HG03378 (cell line): ENCODE data around the gene GRB10.
"Not testable (repeated sequence)": the region's sequence is repeated elsewhere in the genome, so short reads cannot be mapped to it uniquely, and the experiment has no call there.

Experiments
- ATAC-seq: cut with Tn5 transposase; IDR thresholded peaks from one replicate; pipeline ENCODE4 v1.9.1; 2021; ENCODE audit warnings: mild to moderate bottlenecking, moderate library complexity; ENCODE audit not compliant: unreplicated experiment

GRB10 gene

GRCh38 chr7:50779427-50779826 is 3.3 kb downstream of the GRB10 start:
- ATAC-seq, result no peak

DNA sequence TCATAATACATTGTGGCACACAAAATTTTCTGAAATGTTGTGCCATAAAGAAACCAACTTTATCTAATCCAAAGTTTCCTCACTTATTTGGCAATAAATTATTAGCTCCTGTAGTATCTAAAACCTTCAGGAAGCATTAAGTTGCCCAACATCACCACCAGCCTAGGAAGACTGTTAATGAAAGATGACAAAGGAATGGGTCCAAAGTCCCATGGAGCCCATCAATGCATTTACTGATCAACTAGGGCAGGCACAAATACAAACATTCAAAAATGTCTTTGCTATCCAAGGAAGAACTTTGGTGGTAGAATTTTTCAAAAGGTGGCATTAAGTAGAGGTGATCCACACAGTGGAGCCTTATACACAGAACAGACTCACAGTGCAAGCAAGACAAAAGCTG is 4.5 kb downstream of the GRB10 start:
- ATAC-seq, result no peak

DNA sequence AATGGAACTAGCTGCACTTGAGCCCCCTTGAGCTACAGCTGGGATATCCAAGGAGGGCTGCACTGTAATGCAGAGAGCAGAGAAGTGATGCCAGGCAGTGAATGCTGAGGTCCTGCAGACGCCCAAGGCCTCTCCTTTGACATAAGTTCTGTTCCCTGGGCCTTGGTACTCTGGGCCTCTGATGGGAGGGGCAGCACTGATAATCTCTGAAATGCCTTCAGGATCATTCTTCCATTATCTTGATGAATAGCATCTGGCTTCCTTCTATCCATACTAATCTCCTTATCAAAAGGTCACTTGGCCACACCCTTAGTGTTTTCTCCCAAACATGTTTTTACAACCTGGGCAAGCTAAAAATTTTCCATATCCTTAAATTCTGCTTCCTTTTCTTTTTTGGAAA is 6.9 kb downstream of the GRB10 start:
- no peak for ATAC-seq

- no peak for ATAC-seq
Observed at GRCh38 chr7:50775231-50775630, 7.5 kb downstream of the GRB10 start.

- no peak for ATAC-seq
Observed at GRCh38 chr7:50774319-50774718, 8.4 kb downstream of the GRB10 start.

DNA sequence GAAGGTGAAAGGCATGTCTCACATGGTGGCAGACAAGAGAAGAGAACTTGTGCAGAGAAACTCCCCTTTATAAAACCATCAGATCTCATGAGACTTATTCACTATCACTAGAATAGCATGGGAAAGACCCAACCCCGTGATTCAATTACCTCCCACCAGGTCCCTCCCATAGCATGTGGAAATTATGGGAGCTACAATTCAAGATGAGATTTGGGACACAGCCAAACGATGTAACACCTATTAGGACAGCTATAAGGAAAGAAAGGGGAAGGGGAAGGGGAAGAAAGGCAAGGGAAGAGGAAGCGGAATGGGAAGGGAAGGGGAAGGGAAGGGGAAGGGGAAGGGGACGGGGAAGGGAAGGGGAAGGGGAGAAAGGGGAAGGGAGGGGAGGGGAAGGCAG is 9.6 kb downstream of the GRB10 start:
- not testable (repeated sequence) for ATAC-seq

DNA sequence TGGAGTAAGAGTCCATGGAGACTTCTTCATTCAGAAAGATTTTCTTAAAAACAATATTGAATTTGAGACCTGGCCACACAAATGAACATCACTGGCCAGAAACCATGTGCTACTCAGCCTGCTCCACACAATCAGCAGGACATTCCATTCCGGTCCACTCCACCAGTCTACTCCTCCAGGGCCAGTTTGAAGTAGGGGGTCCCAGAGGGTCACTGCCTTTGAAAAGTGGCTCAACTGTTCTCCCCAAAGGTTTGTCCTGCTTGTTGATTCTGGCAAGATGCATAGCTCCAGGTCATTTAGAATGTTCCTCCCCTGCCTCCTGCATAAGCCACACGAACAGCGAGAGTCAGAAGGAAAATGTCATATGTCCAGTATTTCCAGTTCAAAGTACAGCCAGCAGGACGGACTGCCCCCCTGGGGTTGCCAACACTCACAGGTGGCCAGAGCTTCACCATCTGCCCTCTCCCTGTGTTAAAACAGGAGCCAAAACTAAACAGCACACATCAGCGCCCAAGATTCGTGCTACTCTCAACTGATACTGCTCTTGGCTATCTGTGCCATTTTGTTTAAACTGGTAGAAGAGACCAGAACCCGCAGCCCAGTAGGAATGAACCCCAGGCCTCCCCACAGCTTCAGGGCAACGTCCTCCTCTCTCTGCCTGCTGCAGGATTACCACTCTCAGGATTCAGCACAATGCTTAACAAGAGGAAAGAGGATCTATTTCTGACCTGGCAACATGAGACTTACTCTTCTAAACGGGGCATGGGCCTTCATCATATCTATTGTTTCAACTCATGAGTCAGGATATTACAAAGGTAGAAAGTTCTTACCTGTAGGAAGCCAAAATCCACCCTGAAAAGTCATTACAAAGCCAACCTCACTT is 11.3 kb downstream of the GRB10 start:
- ATAC-seq, result no peak

DNA sequence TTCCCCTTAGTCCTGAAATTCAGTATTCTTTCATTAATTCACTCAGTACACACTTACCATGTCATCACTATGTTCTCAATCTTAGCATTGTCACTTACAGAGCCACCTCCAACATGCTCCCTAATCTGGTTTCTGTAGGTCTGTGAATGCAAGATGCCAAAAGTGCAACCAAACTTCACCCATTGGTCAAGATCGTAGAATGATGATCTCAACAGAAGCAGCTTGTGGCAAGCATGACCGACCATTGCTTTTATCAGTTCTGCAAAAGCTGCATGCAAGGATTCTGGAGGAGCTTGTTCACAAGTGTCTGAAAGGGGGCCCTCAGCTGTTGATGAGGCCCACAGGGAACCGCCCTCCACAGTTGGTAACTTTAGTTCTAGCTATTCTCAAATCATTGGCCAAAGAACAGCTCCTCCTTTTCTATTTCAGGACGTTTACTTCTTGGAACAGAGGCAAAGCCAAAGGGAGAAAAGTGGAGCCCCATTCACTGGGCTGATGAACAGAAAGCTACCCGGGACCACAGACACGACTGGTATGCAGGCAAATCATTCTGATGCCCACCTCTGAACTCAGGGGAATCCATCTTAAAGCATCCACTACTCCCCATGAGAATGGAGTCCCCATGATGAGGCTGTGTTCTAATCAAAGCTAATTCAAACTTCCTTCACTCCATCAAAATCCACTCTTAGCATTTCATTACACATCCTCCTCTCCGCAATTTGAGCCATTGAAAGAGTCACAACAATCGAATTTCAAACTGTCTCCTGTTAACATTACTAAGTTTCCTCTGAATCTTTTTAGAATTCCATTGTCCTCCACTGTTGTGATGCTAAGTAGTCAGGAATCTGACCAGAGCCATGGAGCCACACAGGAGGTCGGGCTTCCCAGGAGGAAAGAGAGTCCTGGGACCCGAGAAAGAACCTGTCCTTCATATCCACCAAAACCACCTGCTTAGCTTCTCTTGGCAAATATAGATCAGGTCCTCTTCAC is 13.9 kb downstream of the GRB10 start:
- ATAC-seq, result no peak

DNA sequence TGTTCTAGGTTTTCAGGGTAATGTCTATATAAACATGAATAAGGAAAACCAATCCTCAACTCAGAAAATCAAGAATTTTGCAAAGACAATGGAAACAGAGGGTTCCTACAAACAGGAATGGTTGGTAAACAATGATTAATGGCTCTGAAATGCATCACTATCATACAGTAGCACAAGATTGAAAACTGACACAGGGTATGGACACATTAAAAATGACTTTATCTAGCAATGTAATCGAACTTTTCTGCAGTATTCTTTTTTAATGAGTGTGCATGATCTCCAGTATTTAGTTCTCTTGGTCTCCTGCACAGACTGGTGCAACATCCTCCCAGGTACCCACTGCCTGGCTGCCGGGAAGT is 15.9 kb downstream of the GRB10 start:
- ATAC-seq, result no peak

GRCh38 chr7:50766106-50766848 is 16.4 kb downstream of the GRB10 start:
- ATAC-seq, result no peak

DNA sequence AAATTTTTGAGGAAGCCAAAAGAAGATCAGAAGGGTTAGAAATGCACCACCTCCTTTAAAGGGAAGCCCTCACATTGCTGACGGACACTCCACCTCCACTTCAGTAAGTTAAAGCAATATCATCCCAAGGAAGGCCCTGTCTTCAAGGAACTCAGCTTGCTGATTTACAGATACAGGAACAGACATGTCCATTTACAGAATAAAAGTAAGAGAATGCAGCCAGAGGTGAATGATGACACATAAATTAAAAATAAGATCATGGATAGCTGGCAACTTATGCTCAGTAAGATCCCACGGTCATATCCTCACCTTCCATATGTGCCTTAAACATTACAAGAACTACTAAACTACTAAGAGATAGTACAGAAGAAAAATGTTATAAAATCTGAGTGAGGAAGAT is 20.4 kb downstream of the GRB10 start:
- ATAC-seq, result no peak

DNA sequence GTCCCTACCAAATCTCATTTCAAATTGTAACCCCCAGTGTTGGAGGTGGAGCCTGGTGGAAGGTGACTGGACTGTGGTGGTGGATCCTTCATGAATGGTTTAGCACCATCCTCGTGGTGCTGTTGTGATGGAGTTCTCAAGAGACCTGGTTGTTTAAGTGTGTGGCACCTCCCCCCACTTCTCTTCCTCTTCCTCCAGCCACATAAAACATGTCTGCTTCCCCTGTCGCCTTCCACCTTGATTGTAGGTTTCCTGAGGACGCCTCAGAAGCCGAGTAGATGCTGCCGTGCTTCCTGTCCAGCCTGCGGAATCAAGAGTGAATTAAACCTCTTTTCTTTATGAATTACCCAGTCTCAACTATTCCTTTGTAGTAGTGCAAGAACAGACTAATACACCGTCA is 21.0 kb downstream of the GRB10 start:
- ATAC-seq, result no peak

- no peak for ATAC-seq
Observed at GRCh38 chr7:50757703-50758390, 24.8 kb downstream of the GRB10 start.

GRCh38 chr7:50756180-50756579 is 26.5 kb downstream of the GRB10 start:
- no peak for ATAC-seq

DNA sequence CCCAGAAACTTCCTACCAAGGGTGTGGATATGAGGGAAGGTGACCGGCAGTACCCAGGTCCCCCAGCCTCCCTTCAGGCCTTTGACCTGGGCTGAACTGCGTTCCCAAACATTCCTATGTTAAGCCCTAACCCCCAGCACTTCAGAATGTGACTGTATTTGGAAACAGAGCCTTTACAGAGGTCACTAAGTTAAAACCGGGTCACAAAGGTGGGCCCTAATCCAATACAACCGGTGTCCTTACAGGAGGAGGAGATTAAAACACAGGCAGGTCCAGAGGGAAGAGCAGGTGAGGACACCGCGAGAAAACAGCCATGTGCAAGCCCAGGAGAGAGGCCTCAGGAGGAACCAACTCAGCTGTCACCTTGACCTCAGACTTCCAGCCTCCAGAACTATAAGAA is 28.0 kb downstream of the GRB10 start:
- no peak for ATAC-seq

- ATAC-seq, result no peak
Observed at GRCh38 chr7:50754241-50754640, 28.5 kb downstream of the GRB10 start.

GRCh38 chr7:50752422-50752821 is 30.3 kb downstream of the GRB10 start:
- ATAC-seq, result no peak

DNA sequence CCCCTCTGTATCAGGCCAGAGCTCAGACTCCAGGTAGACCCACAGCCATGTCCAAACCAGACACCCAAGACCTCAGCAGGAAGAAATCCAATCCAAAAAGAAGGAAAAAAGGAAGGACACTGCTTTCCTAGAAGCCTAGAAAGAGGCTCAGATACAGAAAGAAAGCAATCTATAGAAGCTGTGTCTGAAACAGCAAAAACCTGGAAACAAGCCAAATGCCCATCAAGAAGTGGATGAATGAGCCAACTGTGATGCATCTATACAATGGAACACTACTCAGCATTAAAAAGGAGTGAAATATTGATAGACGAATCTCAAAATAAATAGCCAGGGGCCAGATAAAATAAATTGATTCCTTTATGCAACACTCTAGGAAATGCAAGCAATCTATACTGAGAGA is 31.6 kb downstream of the GRB10 start:
- ATAC-seq, result no peak

GRCh38 chr7:50749896-50750295 is 32.8 kb downstream of the GRB10 start:
- no peak for ATAC-seq

DNA sequence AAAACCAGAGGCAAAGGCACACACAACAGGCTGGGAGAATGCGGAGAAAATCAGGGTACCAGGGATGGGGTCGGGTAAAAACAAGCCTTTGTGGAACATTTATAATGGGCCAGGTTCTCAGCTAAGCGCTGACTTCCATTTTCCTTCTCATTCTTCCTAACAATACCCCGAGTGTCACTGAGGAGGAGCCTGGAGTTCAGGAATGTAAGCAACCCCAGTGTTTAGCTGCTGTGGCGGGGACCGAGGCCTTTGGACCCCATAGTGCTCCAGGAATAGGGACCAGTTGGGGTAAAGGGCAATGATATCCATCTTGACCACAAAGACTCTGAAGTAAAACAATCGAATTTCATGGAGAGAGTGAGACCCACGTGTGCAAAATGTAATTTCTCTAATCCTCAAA is 34.2 kb downstream of the GRB10 start:
- ATAC-seq, result no peak

- ATAC-seq, result no peak
Observed at GRCh38 chr7:50745835-50746234, 36.9 kb downstream of the GRB10 start.
